CD14-positive monocyte (primary cell): ENCODE measurements around the gene TEAD1. TPM values are rescaled to one million over a fixed set of nuclear protein-coding genes. Genes with fewer than 3 reads are reported as not detected.
A peak's percentile ranks its signal among the peaks of the same experiment; 100 is the strongest.

Experiments
- DNase-seq, 3 donors: peaks; one replicate each; pipeline ENCODE4 v3.0.0-alpha.2; 2011 to 2022
- H2AFZ ChIP-seq: 2 replicates; pipeline ENCODE4 v1.6.0; 2012; ENCODE audit warnings: mild to moderate bottlenecking, low read depth, low read length, inconsistent platforms; ENCODE audit not compliant: insufficient read depth, poor library complexity, severe bottlenecking
- H3K27ac ChIP-seq, 2 donors: 1 replicate in 1 of 2; 2 replicates in 1 of 2; pipeline ENCODE4 v1.5.1; 2012 to 2013; ENCODE audit warnings: low read length in 2 of 2, control low read depth in 1 of 2, inconsistent platforms in 1 of 2, low read depth in 1 of 2, mild to moderate bottlenecking in 1 of 2
- H3K27me3 ChIP-seq, 2 donors: one replicate each; pipeline versions ENCODE4 v1.6.0 to v1.6.1; 2011 to 2013; ENCODE audit warnings: low read length in 2 of 2; ENCODE audit not compliant: control insufficient read depth in 2 of 2, insufficient read depth in 2 of 2
- H3K36me3 ChIP-seq, 2 donors: replicated peaks in 1 of 2; 1 replicate in 1 of 2; 2 replicates in 1 of 2; pipeline versions ENCODE4 v1.5.1 to v1.6.1; 2012 to 2013; ENCODE audit warnings: low read length in 2 of 2, control low read depth in 1 of 2, inconsistent platforms in 1 of 2, mild to moderate bottlenecking in 1 of 2; ENCODE audit not compliant: insufficient read depth in 2 of 2, control insufficient read depth in 1 of 2
- H3K4me1 ChIP-seq, 2 donors: 1 replicate in 1 of 2; 2 replicates in 1 of 2; pipeline versions ENCODE4 v1.5.1 to v1.6.1; 2012 to 2013; ENCODE audit warnings: low read length in 2 of 2, control low read depth in 1 of 2, inconsistent platforms in 1 of 2, mild to moderate bottlenecking in 1 of 2, moderate library complexity in 1 of 2; ENCODE audit not compliant: insufficient read depth in 2 of 2, control insufficient read depth in 1 of 2
- H3K4me2 ChIP-seq: replicated peaks from 2 replicates; pipeline ENCODE3; 2012; ENCODE audit warnings: low read length, moderate library complexity, mild to moderate bottlenecking; ENCODE audit not compliant: poor library complexity, severe bottlenecking; ENCODE audit errors: extremely low read depth
- H3K4me3 ChIP-seq, 3 experiments: fragments of 200-600 bp in 1 of 3; sonication (generic) in 1 of 3; replicated peaks in 1 of 3; 1 replicate in 2 of 3; 2 replicates in 1 of 3; pipeline ENCODE4 v1.5.1; 2011 to 2013; ENCODE audit warnings: low read length in 3 of 3, mild to moderate bottlenecking in 3 of 3, control low read depth in 2 of 3, low read depth in 2 of 3, inconsistent platforms in 1 of 3, moderate library complexity in 1 of 3
- H3K79me2 ChIP-seq: 2 replicates; pipeline ENCODE4 v1.6.0; 2012; ENCODE audit warnings: mild to moderate bottlenecking, control low read depth, inconsistent platforms, low read length, moderate library complexity; ENCODE audit not compliant: insufficient read depth
- H3K9ac ChIP-seq: 2 replicates; pipeline ENCODE4 v1.6.0; 2017; ENCODE audit warnings: low read length, mild to moderate bottlenecking; ENCODE audit not compliant: insufficient read depth, poor library complexity, severe bottlenecking
- H3K9me3 ChIP-seq, 2 donors: replicated peaks in 1 of 2; 1 replicate in 1 of 2; 2 replicates in 1 of 2; pipeline versions ENCODE4 v1.5.1 to v1.6.1; 2012 to 2013; ENCODE audit warnings: low read length in 2 of 2, control low read depth in 1 of 2; ENCODE audit not compliant: control insufficient read depth in 1 of 2, insufficient read depth in 1 of 2
- H4K20me1 ChIP-seq: 2 replicates; pipeline ENCODE4 v1.6.0; 2012; ENCODE audit warnings: mild to moderate bottlenecking, low read length, control low read depth, moderate library complexity; ENCODE audit not compliant: insufficient read depth
- H3K27ac Mint-ChIP-seq, 7 donors: one replicate each; pipeline ENCODE4 v1.8.0; 2020; ENCODE audit warnings: mild to moderate bottlenecking in 7 of 7, mixed read lengths in 7 of 7, moderate library complexity in 6 of 7, inconsistent platforms in 2 of 7
- H3K27me3 Mint-ChIP-seq, 3 donors: one replicate each; pipeline ENCODE4 v1.8.0; 2021 to 2022; ENCODE audit warnings: low read depth in 3 of 3, mild to moderate bottlenecking in 3 of 3, mixed read lengths in 3 of 3, moderate library complexity in 3 of 3, inconsistent platforms in 1 of 3
- H3K36me3 Mint-ChIP-seq, 2 donors: one replicate each; pipeline ENCODE4 v1.8.0; 2020; ENCODE audit warnings: mixed read lengths in 2 of 2, inconsistent platforms in 1 of 2, mild to moderate bottlenecking in 1 of 2
- H3K4me1 Mint-ChIP-seq: one replicate; pipeline ENCODE4 v1.8.0; 2020; ENCODE audit warnings: mild to moderate bottlenecking, mixed read lengths
- H3K4me3 Mint-ChIP-seq, 2 donors: one replicate each; pipeline ENCODE4 v1.8.0; 2020; ENCODE audit warnings: mild to moderate bottlenecking in 2 of 2, mixed read lengths in 2 of 2, moderate library complexity in 1 of 2
- H3K9me3 Mint-ChIP-seq, 7 donors: one replicate each; pipeline ENCODE4 v1.8.0; 2020 to 2022; ENCODE audit warnings: mixed read lengths in 7 of 7, mild to moderate bottlenecking in 6 of 7, moderate library complexity in 6 of 7, inconsistent platforms in 2 of 7
- WGBS: methylation state at CpG from one replicate; pipeline ENCODE4 v1.1.5; 2013; ENCODE audit warnings: missing lambda C conversion rate; ENCODE audit not compliant: insufficient coverage; 5-methylcytosine and 5-hydroxymethylcytosine counted together
- intact Hi-C, 2 donors: fragments of 100-400 bp; cut with micrococcal nuclease; formaldehyde crosslinking; loops; one replicate each; pipeline versions ENCODE4 v1.15.0 to v1.15.1; 2023
- polyA plus RNA-seq, 3 donors: library from polyadenylated mRNA; depleted of rRNA in 1 of 3; unstranded in 2 of 3; stranded (reverse) in 1 of 3; fragments of 300-500 nt in 2 of 3; fragments of >200 nt in 1 of 3; fragmentation: Illumina TruSeq in 2 of 3; gene quantifications; 1 replicate in 2 of 3; 2 replicates in 1 of 3; pipeline ENCODE4 v1.2.3, GENCODE V29; 2012 to 2021
- TF ChIP-seq, protein P1 (sequence below): fragments of 200-600 bp; IDR thresholded peaks from one replicate; pipeline ENCODE4 v1.8.0; 2022; ENCODE audit warnings: antibody characterized with exemption, mild to moderate bottlenecking

TEAD1 gene
- polyA plus RNA-seq, 3 donors, result not detected

- Histone ChIP-seq H3K4me3 (no peak overlapping the region), H3K9ac (no peak overlapping the region), H3K4me1 (no peaks in the 10 kb centered on the region), H2AFZ (no peak overlapping the region), H3K27ac (no peak overlapping the region), H3K79me2 (no peaks in the 10 kb centered on the region), H3K27me3 (peaks cover 16 to 40% of the 10 kb centered on the region in 2 donors), H3K4me2 (no peak overlapping the region), H3K9me3 (no peaks in the 10 kb centered on the region), H4K20me1 (no peaks in the 10 kb centered on the region), H3K36me3 (no peaks in the 10 kb centered on the region)
- no peak overlapping the region for H3K27ac Mint-ChIP-seq
- H3K9me3 Mint-ChIP-seq, result peaks cover 0 to 3% (median 0%) of the 10 kb centered on the region in 7 donors
- H3K27me3 Mint-ChIP-seq, result peaks cover 21 to 37% (median 22%) of the 10 kb centered on the region in 3 donors
- no peak for DNase-seq
- no peaks in the 10 kb centered on the region for H3K36me3 Mint-ChIP-seq
- TF ChIP-seq, protein P1, sequence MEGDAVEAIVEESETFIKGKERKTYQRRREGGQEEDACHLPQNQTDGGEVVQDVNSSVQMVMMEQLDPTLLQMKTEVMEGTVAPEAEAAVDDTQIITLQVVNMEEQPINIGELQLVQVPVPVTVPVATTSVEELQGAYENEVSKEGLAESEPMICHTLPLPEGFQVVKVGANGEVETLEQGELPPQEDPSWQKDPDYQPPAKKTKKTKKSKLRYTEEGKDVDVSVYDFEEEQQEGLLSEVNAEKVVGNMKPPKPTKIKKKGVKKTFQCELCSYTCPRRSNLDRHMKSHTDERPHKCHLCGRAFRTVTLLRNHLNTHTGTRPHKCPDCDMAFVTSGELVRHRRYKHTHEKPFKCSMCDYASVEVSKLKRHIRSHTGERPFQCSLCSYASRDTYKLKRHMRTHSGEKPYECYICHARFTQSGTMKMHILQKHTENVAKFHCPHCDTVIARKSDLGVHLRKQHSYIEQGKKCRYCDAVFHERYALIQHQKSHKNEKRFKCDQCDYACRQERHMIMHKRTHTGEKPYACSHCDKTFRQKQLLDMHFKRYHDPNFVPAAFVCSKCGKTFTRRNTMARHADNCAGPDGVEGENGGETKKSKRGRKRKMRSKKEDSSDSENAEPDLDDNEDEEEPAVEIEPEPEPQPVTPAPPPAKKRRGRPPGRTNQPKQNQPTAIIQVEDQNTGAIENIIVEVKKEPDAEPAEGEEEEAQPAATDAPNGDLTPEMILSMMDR, result no peak
- intact Hi-C loops, result no loop called here
- H3K4me3 Mint-ChIP-seq, result peak overlapping the region in 1 of 2 donors; percentile 47
- WGBS, result 67% methylated on average over 2 of the region's 9 CpGs
- H3K4me1 Mint-ChIP-seq, result peaks cover 2% of the 10 kb centered on the region
These were observed 189.4 kb downstream of the TEAD1 start for GRCh38 chr11:12863605-12864121.

- intact Hi-C loops, result no loop called here
- no peaks in the 10 kb centered on the region for H3K9me3 ChIP-seq
- H3K4me2 ChIP-seq, result no peak overlapping the region
- H3K9me3 Mint-ChIP-seq, result peaks cover 0 to 3% (median 0%) of the 10 kb centered on the region in 7 donors
- H3K36me3 Mint-ChIP-seq, result no peaks in the 10 kb centered on the region
- no peaks in the 10 kb centered on the region for H3K36me3 ChIP-seq
- no peak overlapping the region for H3K9ac ChIP-seq
- H3K27ac ChIP-seq, result no peak overlapping the region
- H3K79me2 ChIP-seq, result no peaks in the 10 kb centered on the region
- peak in 1 of 3 donors; percentile 2 for DNase-seq
- H3K27me3 ChIP-seq, result peaks cover 16 to 40% of the 10 kb centered on the region in 2 donors
- peaks cover 2% of the 10 kb centered on the region for H3K4me1 Mint-ChIP-seq
- no peaks in the 10 kb centered on the region for H4K20me1 ChIP-seq
- no peak overlapping the region for H3K27ac Mint-ChIP-seq
- TF ChIP-seq, protein P1, result no peak
- H2AFZ ChIP-seq, result no peak overlapping the region
- peak overlapping the region in 1 of 2 donors; percentile 50 for H3K4me3 Mint-ChIP-seq
- H3K4me3 ChIP-seq, result no peak overlapping the region
- H3K27me3 Mint-ChIP-seq, result peaks cover 21 to 37% (median 22%) of the 10 kb centered on the region in 3 donors
- H3K4me1 ChIP-seq, result no peaks in the 10 kb centered on the region
- 0% methylated on average over 2 of the region's 13 CpGs for WGBS
These were observed 190.3 kb downstream of the TEAD1 start for GRCh38 chr11:12864316-12865156.
